K562 (cell line): ENCODE measurements around the gene CLTA. TPM values are rescaled to one million over a fixed set of nuclear protein-coding genes. Genes with fewer than 3 reads are reported as not detected.
A peak's percentile ranks its signal among the peaks of the same experiment; 100 is the strongest.

ENCODE experiments used
- MAFK ChIP-seq: IDR thresholded peaks from 2 replicates; pipeline ENCODE4 v1.6.1; 2011; ENCODE audit warnings: low read length, improper control_type of control experiment
- MIER1 ChIP-seq: fragments of 450-650 bp; IDR thresholded peaks from 2 replicates; pipeline ENCODE4 v1.6.1; 2016; ENCODE audit warnings: antibody characterized with exemption, mild to moderate bottlenecking, low read depth
- SMAD3 ChIP-seq: fragments of 450-650 bp; formaldehyde crosslinking; conservative IDR thresholded peaks from 2 replicates; pipeline ENCODE4 v1.4.0; 2020; ENCODE audit warnings: mild to moderate bottlenecking
- SNRNP70 ChIP-seq: fragments of 200-400 bp; formaldehyde crosslinking; optimal IDR thresholded peaks from 2 replicates; pipeline ENCODE3; 2017; ENCODE audit warnings: low read depth, low read length
- ZNF263 ChIP-seq: sonication (generic); formaldehyde crosslinking; IDR thresholded peaks from 2 replicates; pipeline ENCODE4 v1.8.0; 2022; ENCODE audit warnings: mild to moderate bottlenecking, missing genetic modification reagents, borderline replicate concordance
- polyA plus RNA-seq, 8 experiments: library from polyadenylated mRNA; depleted of rRNA in 4 of 8; stranded (reverse) in 5 of 8; unstranded in 3 of 8; fragments of >200 nt; fragmentation: Nextera tagmentation in 2 of 8; fragmentation: Illumina TruSeq in 1 of 8; extraction: Ambion mirVana in 2 of 8; extraction: Trizol in 1 of 8; gene quantifications; 2 replicates each; pipeline versions ENCODE4 v1.2.1 to v1.2.3, GENCODE V29; 2011 to 2014; ENCODE audit warnings: inconsistent platforms in 1 of 8, missing spikeins in 1 of 8
- total RNA-seq, 7 experiments: library from RNA; depleted of rRNA in 6 of 7; stranded (reverse); fragments of >200 nt in 6 of 7; fragmentation: Illumina TruSeq in 2 of 7; extraction: Trizol in 2 of 7; gene quantifications; 2 replicates each; pipeline versions ENCODE4 v1.2.1 to v1.2.3, GENCODE V29; 2011 to 2021; ENCODE audit warnings: low replicate concordance in 1 of 7
- TF ChIP-seq, protein P1 (sequence below): fragments of 450-650 bp; IDR thresholded peaks from 2 replicates; pipeline ENCODE4 v1.6.1; 2016; ENCODE audit warnings: mild to moderate bottlenecking, moderate library complexity
- TF ChIP-seq, protein P2 (sequence below): sonication (generic); formaldehyde crosslinking; IDR thresholded peaks from 2 replicates; pipeline ENCODE4 v1.8.0; 2022; ENCODE audit warnings: mild to moderate bottlenecking, missing genetic modification reagents
- TF ChIP-seq, protein P3 (sequence below): fragments of 250-450 bp; sonication (Bioruptor Pico); IDR thresholded peaks from 2 replicates; pipeline ENCODE4 v1.4.0; 2020; ENCODE audit warnings: mild to moderate bottlenecking, moderate library complexity

Gene CLTA
- total and polyA plus RNA-seq, 9 of the 15 experiments (the other 6 are each of a cell fraction or from before 2014, with no cell fraction given): 37.8 to 219 (median 144) TPM

DNA sequence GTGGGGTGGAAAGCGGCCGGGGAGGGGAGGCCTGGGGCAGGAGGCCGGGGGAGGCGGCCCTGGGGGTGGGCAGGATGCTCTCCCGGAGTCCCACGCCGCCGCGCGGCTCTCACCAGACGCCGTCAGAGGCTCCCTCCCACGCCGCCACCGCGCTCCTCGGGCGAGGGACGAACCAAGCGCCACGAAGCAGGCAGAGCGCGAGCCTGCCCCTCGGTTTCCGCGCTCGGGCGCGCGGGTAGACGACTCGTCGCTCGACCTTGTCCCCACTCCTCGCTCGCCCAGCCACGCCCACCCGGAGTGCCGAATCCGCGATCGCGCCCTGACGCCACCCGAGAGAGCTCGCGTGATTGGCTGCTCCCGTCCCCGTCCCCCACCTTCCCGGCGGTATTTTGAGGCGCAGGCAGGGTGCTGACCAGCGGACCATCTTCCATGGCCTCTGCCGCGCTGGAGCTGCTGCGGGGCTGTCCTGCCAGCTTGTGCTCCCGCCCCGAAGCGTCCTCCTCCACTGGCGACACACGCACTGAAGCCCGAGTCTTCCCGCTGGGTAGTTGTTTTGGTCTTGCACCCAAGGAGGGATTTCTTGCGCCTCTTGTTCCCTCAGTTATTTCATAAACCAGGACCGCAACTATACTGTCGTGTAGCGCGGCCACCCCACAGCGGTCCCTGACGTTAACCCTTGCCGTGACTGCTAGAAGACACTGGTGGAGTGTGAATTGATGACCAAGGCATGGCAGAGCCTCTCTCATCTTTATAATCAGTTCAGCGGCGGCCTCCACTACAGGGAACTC, 67.7 kb downstream of the CLTA start, which contains the start of gene GNE (continued):
- TF ChIP-seq, protein P1, sequence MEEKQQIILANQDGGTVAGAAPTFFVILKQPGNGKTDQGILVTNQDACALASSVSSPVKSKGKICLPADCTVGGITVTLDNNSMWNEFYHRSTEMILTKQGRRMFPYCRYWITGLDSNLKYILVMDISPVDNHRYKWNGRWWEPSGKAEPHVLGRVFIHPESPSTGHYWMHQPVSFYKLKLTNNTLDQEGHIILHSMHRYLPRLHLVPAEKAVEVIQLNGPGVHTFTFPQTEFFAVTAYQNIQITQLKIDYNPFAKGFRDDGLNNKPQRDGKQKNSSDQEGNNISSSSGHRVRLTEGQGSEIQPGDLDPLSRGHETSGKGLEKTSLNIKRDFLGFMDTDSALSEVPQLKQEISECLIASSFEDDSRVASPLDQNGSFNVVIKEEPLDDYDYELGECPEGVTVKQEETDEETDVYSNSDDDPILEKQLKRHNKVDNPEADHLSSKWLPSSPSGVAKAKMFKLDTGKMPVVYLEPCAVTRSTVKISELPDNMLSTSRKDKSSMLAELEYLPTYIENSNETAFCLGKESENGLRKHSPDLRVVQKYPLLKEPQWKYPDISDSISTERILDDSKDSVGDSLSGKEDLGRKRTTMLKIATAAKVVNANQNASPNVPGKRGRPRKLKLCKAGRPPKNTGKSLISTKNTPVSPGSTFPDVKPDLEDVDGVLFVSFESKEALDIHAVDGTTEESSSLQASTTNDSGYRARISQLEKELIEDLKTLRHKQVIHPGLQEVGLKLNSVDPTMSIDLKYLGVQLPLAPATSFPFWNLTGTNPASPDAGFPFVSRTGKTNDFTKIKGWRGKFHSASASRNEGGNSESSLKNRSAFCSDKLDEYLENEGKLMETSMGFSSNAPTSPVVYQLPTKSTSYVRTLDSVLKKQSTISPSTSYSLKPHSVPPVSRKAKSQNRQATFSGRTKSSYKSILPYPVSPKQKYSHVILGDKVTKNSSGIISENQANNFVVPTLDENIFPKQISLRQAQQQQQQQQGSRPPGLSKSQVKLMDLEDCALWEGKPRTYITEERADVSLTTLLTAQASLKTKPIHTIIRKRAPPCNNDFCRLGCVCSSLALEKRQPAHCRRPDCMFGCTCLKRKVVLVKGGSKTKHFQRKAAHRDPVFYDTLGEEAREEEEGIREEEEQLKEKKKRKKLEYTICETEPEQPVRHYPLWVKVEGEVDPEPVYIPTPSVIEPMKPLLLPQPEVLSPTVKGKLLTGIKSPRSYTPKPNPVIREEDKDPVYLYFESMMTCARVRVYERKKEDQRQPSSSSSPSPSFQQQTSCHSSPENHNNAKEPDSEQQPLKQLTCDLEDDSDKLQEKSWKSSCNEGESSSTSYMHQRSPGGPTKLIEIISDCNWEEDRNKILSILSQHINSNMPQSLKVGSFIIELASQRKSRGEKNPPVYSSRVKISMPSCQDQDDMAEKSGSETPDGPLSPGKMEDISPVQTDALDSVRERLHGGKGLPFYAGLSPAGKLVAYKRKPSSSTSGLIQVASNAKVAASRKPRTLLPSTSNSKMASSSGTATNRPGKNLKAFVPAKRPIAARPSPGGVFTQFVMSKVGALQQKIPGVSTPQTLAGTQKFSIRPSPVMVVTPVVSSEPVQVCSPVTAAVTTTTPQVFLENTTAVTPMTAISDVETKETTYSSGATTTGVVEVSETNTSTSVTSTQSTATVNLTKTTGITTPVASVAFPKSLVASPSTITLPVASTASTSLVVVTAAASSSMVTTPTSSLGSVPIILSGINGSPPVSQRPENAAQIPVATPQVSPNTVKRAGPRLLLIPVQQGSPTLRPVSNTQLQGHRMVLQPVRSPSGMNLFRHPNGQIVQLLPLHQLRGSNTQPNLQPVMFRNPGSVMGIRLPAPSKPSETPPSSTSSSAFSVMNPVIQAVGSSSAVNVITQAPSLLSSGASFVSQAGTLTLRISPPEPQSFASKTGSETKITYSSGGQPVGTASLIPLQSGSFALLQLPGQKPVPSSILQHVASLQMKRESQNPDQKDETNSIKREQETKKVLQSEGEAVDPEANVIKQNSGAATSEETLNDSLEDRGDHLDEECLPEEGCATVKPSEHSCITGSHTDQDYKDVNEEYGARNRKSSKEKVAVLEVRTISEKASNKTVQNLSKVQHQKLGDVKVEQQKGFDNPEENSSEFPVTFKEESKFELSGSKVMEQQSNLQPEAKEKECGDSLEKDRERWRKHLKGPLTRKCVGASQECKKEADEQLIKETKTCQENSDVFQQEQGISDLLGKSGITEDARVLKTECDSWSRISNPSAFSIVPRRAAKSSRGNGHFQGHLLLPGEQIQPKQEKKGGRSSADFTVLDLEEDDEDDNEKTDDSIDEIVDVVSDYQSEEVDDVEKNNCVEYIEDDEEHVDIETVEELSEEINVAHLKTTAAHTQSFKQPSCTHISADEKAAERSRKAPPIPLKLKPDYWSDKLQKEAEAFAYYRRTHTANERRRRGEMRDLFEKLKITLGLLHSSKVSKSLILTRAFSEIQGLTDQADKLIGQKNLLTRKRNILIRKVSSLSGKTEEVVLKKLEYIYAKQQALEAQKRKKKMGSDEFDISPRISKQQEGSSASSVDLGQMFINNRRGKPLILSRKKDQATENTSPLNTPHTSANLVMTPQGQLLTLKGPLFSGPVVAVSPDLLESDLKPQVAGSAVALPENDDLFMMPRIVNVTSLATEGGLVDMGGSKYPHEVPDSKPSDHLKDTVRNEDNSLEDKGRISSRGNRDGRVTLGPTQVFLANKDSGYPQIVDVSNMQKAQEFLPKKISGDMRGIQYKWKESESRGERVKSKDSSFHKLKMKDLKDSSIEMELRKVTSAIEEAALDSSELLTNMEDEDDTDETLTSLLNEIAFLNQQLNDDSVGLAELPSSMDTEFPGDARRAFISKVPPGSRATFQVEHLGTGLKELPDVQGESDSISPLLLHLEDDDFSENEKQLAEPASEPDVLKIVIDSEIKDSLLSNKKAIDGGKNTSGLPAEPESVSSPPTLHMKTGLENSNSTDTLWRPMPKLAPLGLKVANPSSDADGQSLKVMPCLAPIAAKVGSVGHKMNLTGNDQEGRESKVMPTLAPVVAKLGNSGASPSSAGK: peak; percentile 53
- TF ChIP-seq MAFK (0 out of 2 replicates have a peak, but pooled peaks have one; percentile 3), ZNF263 (CRISPR knock-in tag) (peak; percentile 55; the same call in 1 of the 2 replicates), SNRNP70 (no peak), SMAD3 (CRISPR knock-in tag) (no peak), MIER1 (no peak)
- TF ChIP-seq, protein P2, sequence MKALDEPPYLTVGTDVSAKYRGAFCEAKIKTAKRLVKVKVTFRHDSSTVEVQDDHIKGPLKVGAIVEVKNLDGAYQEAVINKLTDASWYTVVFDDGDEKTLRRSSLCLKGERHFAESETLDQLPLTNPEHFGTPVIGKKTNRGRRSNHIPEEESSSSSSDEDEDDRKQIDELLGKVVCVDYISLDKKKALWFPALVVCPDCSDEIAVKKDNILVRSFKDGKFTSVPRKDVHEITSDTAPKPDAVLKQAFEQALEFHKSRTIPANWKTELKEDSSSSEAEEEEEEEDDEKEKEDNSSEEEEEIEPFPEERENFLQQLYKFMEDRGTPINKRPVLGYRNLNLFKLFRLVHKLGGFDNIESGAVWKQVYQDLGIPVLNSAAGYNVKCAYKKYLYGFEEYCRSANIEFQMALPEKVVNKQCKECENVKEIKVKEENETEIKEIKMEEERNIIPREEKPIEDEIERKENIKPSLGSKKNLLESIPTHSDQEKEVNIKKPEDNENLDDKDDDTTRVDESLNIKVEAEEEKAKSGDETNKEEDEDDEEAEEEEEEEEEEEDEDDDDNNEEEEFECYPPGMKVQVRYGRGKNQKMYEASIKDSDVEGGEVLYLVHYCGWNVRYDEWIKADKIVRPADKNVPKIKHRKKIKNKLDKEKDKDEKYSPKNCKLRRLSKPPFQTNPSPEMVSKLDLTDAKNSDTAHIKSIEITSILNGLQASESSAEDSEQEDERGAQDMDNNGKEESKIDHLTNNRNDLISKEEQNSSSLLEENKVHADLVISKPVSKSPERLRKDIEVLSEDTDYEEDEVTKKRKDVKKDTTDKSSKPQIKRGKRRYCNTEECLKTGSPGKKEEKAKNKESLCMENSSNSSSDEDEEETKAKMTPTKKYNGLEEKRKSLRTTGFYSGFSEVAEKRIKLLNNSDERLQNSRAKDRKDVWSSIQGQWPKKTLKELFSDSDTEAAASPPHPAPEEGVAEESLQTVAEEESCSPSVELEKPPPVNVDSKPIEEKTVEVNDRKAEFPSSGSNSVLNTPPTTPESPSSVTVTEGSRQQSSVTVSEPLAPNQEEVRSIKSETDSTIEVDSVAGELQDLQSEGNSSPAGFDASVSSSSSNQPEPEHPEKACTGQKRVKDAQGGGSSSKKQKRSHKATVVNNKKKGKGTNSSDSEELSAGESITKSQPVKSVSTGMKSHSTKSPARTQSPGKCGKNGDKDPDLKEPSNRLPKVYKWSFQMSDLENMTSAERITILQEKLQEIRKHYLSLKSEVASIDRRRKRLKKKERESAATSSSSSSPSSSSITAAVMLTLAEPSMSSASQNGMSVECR (CRISPR knock-in tag): peak; percentile 21; the same call in 1 of the 2 replicates
- TF ChIP-seq, protein P3, sequence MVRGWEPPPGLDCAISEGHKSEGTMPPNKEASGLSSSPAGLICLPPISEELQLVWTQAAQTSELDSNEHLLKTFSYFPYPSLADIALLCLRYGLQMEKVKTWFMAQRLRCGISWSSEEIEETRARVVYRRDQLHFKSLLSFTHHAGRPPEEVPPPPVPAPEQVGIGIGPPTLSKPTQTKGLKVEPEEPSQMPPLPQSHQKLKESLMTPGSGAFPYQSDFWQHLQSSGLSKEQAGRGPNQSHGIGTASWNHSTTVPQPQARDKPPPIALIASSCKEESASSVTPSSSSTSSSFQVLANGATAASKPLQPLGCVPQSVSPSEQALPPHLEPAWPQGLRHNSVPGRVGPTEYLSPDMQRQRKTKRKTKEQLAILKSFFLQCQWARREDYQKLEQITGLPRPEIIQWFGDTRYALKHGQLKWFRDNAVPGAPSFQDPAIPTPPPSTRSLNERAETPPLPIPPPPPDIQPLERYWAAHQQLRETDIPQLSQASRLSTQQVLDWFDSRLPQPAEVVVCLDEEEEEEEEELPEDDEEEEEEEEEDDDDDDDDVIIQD (CRISPR knock-in tag): no peak
